Measurements from ENCODE around the gene FAM13C. TPM values are rescaled to one million over a fixed set of nuclear protein-coding genes. Genes with fewer than 3 reads are reported as not detected.

Gene FAM13C
- total and polyA plus RNA-seq, 9 of the 15 experiments (the other 6 are each of a cell fraction or from before 2014, with no cell fraction given) = not detected

DNA sequence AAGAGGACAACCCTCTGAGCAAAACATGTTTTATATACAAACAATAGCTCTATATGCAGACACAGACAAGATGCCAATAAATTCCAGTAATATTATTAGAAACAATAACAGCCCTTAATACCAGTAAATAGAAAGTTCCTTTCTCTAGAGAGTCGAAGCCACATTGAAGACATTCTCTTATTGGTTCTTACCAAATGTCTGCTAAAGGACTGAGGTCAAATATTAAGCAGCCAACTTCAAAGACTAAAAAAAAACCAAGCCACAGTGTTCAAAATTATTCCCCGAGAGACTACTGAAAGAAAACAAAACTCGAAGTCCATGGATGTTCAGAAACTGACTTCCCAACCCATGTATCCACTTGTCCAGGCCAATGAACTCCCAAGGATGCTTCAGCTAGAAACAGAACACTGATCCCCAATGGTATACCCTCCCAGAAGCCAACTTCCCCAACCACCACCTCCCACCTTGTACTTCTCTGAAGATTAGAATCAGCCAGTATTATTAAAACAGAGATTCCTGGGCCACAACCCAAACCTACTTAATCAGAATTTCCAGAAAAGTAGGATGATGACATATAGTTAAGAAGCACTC lies 51.9 kb downstream of the FAM13C start (continued):
- TF ChIP-seq, protein P1, sequence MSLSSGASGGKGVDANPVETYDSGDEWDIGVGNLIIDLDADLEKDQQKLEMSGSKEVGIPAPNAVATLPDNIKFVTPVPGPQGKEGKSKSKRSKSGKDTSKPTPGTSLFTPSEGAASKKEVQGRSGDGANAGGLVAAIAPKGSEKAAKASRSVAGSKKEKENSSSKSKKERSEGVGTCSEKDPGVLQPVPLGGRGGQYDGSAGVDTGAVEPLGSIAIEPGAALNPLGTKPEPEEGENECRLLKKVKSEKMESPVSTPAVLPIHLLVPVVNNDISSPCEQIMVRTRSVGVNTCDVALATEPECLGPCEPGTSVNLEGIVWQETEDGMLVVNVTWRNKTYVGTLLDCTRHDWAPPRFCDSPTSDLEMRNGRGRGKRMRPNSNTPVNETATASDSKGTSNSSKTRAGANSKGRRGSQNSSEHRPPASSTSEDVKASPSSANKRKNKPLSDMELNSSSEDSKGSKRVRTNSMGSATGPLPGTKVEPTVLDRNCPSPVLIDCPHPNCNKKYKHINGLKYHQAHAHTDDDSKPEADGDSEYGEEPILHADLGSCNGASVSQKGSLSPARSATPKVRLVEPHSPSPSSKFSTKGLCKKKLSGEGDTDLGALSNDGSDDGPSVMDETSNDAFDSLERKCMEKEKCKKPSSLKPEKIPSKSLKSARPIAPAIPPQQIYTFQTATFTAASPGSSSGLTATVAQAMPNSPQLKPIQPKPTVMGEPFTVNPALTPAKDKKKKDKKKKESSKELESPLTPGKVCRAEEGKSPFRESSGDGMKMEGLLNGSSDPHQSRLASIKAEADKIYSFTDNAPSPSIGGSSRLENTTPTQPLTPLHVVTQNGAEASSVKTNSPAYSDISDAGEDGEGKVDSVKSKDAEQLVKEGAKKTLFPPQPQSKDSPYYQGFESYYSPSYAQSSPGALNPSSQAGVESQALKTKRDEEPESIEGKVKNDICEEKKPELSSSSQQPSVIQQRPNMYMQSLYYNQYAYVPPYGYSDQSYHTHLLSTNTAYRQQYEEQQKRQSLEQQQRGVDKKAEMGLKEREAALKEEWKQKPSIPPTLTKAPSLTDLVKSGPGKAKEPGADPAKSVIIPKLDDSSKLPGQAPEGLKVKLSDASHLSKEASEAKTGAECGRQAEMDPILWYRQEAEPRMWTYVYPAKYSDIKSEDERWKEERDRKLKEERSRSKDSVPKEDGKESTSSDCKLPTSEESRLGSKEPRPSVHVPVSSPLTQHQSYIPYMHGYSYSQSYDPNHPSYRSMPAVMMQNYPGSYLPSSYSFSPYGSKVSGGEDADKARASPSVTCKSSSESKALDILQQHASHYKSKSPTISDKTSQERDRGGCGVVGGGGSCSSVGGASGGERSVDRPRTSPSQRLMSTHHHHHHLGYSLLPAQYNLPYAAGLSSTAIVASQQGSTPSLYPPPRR (CRISPR knock-in tag; IDR thresholded peaks at IDR 0.05; ENCODE audit: borderline replicate concordance) = no peak
- TF ChIP-seq ZNF431 (CRISPR knock-in tag; IDR thresholded peaks at IDR 0.05) = no peak
- no peak for TF ChIP-seq SOX6 (IDR thresholded peaks at IDR 0.05)
- TF ChIP-seq ZBTB1 (CRISPR knock-in tag; IDR thresholded peaks at IDR 0.05; ENCODE audit: borderline replicate concordance, low read depth) = no peak

DNA sequence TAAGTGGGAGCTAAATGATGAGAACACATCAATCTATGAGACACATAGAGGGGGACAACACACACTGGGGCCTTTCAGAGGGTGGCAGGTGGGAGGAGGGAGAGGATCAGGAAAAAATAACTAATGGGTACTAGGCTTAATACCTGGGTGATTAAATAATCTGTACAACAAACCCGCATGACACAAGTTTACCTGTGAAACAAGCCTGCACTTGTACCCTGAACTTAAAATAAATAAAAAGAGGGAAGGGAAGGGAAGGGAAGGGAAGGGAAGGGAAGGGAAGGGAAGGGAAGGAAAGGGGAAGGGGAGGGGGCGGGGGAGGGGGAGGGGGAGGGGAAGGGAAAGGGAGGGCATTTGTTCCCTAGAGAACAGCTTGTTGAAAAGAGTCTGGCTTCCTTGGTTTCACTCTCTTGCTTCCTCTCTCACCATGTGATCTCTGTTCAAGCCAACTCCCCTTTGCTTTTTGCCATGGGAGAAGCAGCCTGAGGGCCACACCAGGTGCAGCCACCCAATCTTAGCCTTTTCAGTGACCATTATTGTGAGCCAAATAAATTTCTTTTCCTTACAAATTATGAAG lies 57.7 kb downstream of the FAM13C start:
- Histone ChIP-seq H3K36me3 (ENCODE audit: control insufficient read depth, insufficient read depth, low read length) (no peaks in the 10 kb centered on the region), H4K20me1 (replicated peaks; ENCODE audit: control insufficient read depth, insufficient read depth, low read length) (no peaks in the 10 kb centered on the region), H3K27ac (ENCODE audit: extremely low read depth, low read depth, low read length) (no peak overlapping the region), H3K27me3 (ENCODE audit: control insufficient read depth in 2 of 2, insufficient read depth in 2 of 2, low read length in 2 of 2) (no peaks in the 10 kb centered on the region), H3K9me3 (replicated peaks; ENCODE audit: control insufficient read depth, insufficient read depth, low read depth, low read length) (0 out of 2 replicates have a peak, but pooled peaks cover under 1% of the 10 kb centered on the region), H3K4me1 (replicated peaks in 1 of 2; ENCODE audit: control insufficient read depth in 2 of 2, insufficient read depth in 2 of 2, low read length in 2 of 2) (no peaks in the 10 kb centered on the region), H3K79me2 (ENCODE audit: control insufficient read depth, insufficient read depth, low read length) (no peaks in the 10 kb centered on the region), H2AFZ (ENCODE audit: low read depth, low read length) (no peak overlapping the region), H3K9ac (ENCODE audit: insufficient read depth in 1 of 2, low read depth in 2 of 2, low read length in 2 of 2) (no peak overlapping the region), H3K4me3 (no peak overlapping the region), H3K4me2 (ENCODE audit: insufficient read depth, low read length) (no peak overlapping the region), H3K9me1 (ENCODE audit: control insufficient read depth, insufficient read depth, low read length) (no peaks in the 10 kb centered on the region)
- ChIA-PET CTCF (ENCODE audit: low intra/inter-chr PET ratio) (no interaction called here), POLR2A (no interaction called here)
- TF ChIP-seq, protein P2, sequence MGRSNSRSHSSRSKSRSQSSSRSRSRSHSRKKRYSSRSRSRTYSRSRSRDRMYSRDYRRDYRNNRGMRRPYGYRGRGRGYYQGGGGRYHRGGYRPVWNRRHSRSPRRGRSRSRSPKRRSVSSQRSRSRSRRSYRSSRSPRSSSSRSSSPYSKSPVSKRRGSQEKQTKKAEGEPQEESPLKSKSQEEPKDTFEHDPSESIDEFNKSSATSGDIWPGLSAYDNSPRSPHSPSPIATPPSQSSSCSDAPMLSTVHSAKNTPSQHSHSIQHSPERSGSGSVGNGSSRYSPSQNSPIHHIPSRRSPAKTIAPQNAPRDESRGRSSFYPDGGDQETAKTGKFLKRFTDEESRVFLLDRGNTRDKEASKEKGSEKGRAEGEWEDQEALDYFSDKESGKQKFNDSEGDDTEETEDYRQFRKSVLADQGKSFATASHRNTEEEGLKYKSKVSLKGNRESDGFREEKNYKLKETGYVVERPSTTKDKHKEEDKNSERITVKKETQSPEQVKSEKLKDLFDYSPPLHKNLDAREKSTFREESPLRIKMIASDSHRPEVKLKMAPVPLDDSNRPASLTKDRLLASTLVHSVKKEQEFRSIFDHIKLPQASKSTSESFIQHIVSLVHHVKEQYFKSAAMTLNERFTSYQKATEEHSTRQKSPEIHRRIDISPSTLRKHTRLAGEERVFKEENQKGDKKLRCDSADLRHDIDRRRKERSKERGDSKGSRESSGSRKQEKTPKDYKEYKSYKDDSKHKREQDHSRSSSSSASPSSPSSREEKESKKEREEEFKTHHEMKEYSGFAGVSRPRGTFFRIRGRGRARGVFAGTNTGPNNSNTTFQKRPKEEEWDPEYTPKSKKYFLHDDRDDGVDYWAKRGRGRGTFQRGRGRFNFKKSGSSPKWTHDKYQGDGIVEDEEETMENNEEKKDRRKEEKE (IDR thresholded peaks at IDR 0.05; ENCODE audit: borderline replicate concordance in 1 of 2, control insufficient read depth in 1 of 2, low read depth in 2 of 2, low read length in 1 of 2) = no peak
- TF ChIP-seq BRCA1 (IDR thresholded peaks at IDR 0.05) = no peak
- no peak for TF ChIP-seq BRCA1 (CRISPR knock-in tag; IDR thresholded peaks at IDR 0.05)
- no peak for TF ChIP-seq CHD1 (IDR thresholded peaks at IDR 0.05; ENCODE audit: low read length)
- no peak for TF ChIP-seq ELF2 (CRISPR knock-in tag; IDR thresholded peaks at IDR 0.05)
- TF ChIP-seq, protein P3, sequence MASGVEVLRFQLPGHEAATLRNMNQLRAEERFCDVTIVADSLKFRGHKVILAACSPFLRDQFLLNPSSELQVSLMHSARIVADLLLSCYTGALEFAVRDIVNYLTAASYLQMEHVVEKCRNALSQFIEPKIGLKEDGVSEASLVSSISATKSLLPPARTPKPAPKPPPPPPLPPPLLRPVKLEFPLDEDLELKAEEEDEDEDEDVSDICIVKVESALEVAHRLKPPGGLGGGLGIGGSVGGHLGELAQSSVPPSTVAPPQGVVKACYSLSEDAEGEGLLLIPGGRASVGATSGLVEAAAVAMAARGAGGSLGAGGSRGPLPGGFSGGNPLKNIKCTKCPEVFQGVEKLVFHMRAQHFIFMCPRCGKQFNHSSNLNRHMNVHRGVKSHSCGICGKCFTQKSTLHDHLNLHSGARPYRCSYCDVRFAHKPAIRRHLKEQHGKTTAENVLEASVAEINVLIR (CRISPR knock-in tag; IDR thresholded peaks at IDR 0.05) = no peak
- TF ChIP-seq EP300 (IDR thresholded peaks at IDR 0.05; ENCODE audit: low read length) = no peak
- no peak for DNase-seq (ENCODE audit: extremely low read depth in 1 of 4, low spot score in 3 of 4)
- intact Hi-C loops (cut with micrococcal nuclease) (no loop called here), in situ Hi-C loops (cut with MboI) (no loop called here)
- ATAC-seq = no peak
- BruUV-seq (replicated peaks) = no TSS peak
- FAIRE-seq = no peak
- 10% methylated on average over 1 of the region's 2 CpGs for WGBS (ENCODE audit: insufficient coverage, low coverage, missing lambda C conversion rate)
